Measurements from ENCODE around the gene LCA5.

The LCA5 gene

DNA sequence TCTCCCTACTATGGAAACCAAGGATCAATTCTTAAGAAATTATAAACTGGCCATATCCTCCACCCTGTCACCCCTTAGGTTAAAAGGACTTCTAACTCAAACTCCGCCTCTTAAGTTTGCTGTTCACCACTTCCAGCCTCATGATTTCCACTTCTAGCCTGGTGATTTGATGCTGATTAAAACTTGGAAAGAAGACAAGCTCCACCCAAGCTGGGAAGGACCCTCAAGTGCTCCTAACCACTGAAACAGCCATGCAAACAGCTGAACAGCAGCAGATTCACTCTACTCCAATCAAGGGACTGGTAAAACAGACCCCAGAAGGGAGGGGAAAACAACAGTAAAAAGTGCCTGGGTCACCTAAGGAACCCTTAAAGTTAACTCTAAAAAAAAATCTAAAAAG lies 10.3 kb downstream of the LCA5 start:
- TF ChIP-seq L3MBTL2 (conservative IDR thresholded peaks at IDR 0.05) (no peak), HDGF (IDR thresholded peaks at IDR 0.05; ENCODE audit: borderline replicate concordance) (no peak), FOXA1 (IDR thresholded peaks at IDR 0.05) (no peak), SP1 (IDR thresholded peaks at IDR 0.05) (no peak), LEF1 (IDR thresholded peaks at IDR 0.05; ENCODE audit: borderline replicate concordance) (no peak), FOXM1 (IDR thresholded peaks at IDR 0.05; ENCODE audit: borderline replicate concordance) (no peak), ARNT (IDR thresholded peaks at IDR 0.05) (no peak), ZNF384 (IDR thresholded peaks at IDR 0.05) (no peak), ELF4 (IDR thresholded peaks at IDR 0.05) (no peak)
- DNase-seq (ENCODE audit: extremely low spot score): no peak
- CTCF ChIA-PET: no interaction called here
- POLR2A ChIA-PET: interaction anchor here (2.0 kb wide), 1 partner anchor 10 kb away, joined by 9 read pairs; the partner anchor contains the start of gene LCA5

DNA sequence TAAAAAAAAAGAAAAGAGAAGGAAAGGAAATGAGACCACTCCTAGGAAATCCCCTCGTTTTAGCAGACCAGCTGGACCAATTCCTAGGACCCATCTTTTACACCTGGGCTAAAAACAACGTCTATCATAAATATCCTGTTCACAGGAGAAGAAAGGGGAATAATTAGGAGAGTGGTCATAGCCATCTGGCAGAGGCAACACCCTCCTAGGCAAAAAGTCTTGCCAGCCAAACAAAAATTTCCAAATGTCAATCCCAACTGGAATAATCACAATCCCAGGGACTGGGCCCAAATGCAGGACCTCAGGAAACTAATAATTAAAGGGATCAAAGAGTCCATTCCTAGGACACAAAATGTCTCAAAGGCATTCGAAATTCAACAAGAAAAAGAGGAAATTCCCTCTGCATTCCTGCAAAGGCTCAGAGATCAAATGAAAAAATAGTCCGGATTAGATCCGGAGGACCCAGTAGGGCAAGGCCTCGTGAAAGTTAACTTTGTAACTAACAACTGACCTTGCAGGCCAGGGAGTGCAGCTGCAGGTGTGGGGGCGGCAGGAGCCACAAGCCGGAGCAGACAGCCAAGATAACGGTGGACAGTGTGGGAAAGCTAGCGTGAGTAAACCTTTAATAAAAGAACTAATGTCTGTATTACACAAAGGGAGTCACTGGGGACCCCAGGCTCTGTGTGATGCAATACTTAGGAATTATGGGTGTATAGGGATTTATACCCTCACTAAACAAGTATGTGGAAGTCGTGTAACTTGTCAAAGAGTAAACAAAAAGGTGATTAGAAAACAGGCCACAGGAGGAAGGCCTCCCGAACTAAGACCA lies 11.7 kb downstream of the LCA5 start:
- TF ChIP-seq CTBP1 (IDR thresholded peaks at IDR 0.05; ENCODE audit: borderline replicate concordance): no peak
- no peak for DNase-seq (ENCODE audit: extremely low spot score)
- ChIA-PET CTCF (no interaction called here), POLR2A (interaction anchor here (2.0 kb wide), 1 partner anchor 11 kb away, joined by 9 read pairs; the partner anchor contains the start of gene LCA5)

DNA sequence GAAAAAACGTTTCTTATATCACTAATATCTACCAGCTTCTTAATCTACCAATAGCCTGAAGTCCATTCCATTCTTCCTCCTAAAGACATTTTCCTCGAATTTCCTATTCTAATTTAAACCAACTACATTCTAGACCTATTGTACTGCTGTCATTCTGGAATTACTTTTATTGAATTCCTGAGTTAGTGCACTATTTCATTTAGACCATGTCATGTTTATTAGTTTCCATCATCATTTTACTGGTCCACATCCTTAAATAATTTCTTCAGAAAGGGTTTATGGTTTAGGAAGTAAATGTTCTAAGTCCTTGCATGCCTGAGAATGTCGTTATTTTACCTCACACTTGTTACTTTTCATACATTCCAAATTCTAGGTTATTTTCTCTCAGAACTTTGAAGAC lies 13.2 kb downstream of the LCA5 start:
- DNase-seq (ENCODE audit: extremely low spot score): no peak
- POLR2A ChIA-PET: no interaction called here
- CTCF ChIA-PET: no interaction called here
- TF ChIP-seq ARNT (IDR thresholded peaks at IDR 0.05): no peak
- no peak for TF ChIP-seq TARDBP (IDR thresholded peaks at IDR 0.05)

DNA sequence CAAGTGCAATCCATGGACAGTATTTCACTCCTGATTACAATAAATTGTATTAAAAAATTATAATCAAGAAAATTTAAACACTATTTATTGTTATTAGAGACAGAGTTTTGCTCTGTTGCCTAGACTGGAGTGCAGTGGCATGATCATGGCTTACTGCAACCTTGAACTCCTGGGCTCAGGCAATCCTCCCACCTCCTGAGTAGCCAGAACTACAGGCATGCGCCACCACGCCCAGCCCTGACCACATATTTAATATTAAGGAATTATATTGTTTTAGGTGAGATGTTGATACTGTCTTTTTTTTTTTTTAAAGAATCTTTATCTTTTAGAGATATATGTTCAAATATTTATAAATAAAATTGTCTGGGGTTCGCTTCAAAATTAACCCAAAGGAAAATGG lies 14.6 kb downstream of the LCA5 start:
- ChIA-PET POLR2A (no interaction called here), CTCF (no interaction called here)
- TF ChIP-seq CTBP1 (IDR thresholded peaks at IDR 0.05; ENCODE audit: borderline replicate concordance): no peak
- TF ChIP-seq FOXA1 (IDR thresholded peaks at IDR 0.05): no peak
- TF ChIP-seq ARNT (IDR thresholded peaks at IDR 0.05): no peak
- no peak for TF ChIP-seq L3MBTL2 (conservative IDR thresholded peaks at IDR 0.05)
- TF ChIP-seq TARDBP (IDR thresholded peaks at IDR 0.05): no peak
- TF ChIP-seq LEF1 (IDR thresholded peaks at IDR 0.05; ENCODE audit: borderline replicate concordance): no peak
- no peak for TF ChIP-seq FOXK2 (IDR thresholded peaks at IDR 0.05)
- TF ChIP-seq FOXM1 (IDR thresholded peaks at IDR 0.05; ENCODE audit: borderline replicate concordance): no peak
- TF ChIP-seq NFRKB (IDR thresholded peaks at IDR 0.05): no peak
- TF ChIP-seq, protein P1, sequence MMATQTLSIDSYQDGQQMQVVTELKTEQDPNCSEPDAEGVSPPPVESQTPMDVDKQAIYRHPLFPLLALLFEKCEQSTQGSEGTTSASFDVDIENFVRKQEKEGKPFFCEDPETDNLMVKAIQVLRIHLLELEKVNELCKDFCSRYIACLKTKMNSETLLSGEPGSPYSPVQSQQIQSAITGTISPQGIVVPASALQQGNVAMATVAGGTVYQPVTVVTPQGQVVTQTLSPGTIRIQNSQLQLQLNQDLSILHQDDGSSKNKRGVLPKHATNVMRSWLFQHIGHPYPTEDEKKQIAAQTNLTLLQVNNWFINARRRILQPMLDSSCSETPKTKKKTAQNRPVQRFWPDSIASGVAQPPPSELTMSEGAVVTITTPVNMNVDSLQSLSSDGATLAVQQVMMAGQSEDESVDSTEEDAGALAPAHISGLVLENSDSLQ (IDR thresholded peaks at IDR 0.05): no peak
- no peak for TF ChIP-seq SUZ12 (IDR thresholded peaks at IDR 0.05)
- no peak for TF ChIP-seq ZNF384 (IDR thresholded peaks at IDR 0.05)
- no peak for TF ChIP-seq HDGF (IDR thresholded peaks at IDR 0.05; ENCODE audit: borderline replicate concordance)
- TF ChIP-seq ELF4 (IDR thresholded peaks at IDR 0.05): no peak
- TF ChIP-seq SP1 (IDR thresholded peaks at IDR 0.05): no peak
- TF ChIP-seq BHLHE40 (IDR thresholded peaks at IDR 0.05; ENCODE audit: borderline replicate concordance): no peak
- DNase-seq (ENCODE audit: extremely low spot score): no peak

DNA sequence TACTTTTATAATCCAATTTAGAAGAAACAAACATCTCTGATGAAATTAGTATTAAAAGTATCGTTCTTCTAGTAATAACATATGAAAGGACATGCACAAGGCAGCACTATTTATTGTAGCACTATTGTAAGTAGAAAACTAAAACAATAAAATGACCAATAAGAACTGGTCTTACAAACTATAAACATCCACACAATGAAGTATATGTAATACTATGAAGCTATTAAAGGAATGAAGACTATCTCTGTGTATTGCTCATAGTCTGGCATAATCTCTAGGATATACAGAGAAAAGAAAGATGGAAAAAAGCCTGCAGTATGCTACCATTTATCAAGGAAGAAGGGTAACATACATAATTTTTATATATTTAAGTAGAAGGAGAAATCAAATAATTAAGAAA lies 16.7 kb downstream of the LCA5 start:
- CTCF ChIA-PET: interaction anchor here (0.7 kb wide), 1 partner anchor 237 kb away, joined by 3 read pairs; no protein-coding TSS in a partner anchor
- DNase-seq (ENCODE audit: extremely low spot score): no peak
- POLR2A ChIA-PET: no interaction called here
- TF ChIP-seq TARDBP (IDR thresholded peaks at IDR 0.05): no peak
- TF ChIP-seq ARNT (IDR thresholded peaks at IDR 0.05): no peak
- TF ChIP-seq FOXA1 (IDR thresholded peaks at IDR 0.05): no peak
- no peak for TF ChIP-seq FOXK2 (IDR thresholded peaks at IDR 0.05)
- no peak for TF ChIP-seq CTBP1 (IDR thresholded peaks at IDR 0.05; ENCODE audit: borderline replicate concordance)
- no peak for TF ChIP-seq LEF1 (IDR thresholded peaks at IDR 0.05; ENCODE audit: borderline replicate concordance)

DNA sequence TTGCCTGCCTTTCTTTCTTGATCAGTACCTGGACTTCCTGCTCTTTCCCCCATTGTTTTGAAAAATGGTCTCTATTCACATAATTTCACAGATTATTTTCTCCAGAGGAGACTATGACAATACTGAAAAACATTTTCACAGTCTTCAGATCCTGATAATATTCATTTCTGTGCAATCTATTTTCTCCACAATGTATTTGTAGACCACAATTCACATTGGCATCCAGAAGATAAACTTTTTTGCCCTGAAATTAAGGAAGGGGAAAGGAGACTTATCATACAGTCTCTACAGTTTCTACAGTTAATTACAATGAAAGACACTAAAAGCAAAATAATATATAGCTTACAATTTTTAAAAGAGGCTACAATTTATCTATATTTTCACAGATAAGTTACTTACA lies 18.4 kb downstream of the LCA5 start:
- ChIA-PET POLR2A (no interaction called here), CTCF (no interaction called here)
- DNase-seq (ENCODE audit: extremely low spot score): no peak
- TF ChIP-seq TARDBP (IDR thresholded peaks at IDR 0.05): no peak
- no peak for TF ChIP-seq HDGF (IDR thresholded peaks at IDR 0.05; ENCODE audit: borderline replicate concordance)
- TF ChIP-seq SUZ12 (IDR thresholded peaks at IDR 0.05): no peak
- TF ChIP-seq FOXA1 (IDR thresholded peaks at IDR 0.05): no peak
- TF ChIP-seq BHLHE40 (IDR thresholded peaks at IDR 0.05; ENCODE audit: borderline replicate concordance): no peak
- no peak for TF ChIP-seq FOXM1 (IDR thresholded peaks at IDR 0.05; ENCODE audit: borderline replicate concordance)
- no peak for TF ChIP-seq ARNT (IDR thresholded peaks at IDR 0.05)
- no peak for TF ChIP-seq CTBP1 (IDR thresholded peaks at IDR 0.05; ENCODE audit: borderline replicate concordance)

DNA sequence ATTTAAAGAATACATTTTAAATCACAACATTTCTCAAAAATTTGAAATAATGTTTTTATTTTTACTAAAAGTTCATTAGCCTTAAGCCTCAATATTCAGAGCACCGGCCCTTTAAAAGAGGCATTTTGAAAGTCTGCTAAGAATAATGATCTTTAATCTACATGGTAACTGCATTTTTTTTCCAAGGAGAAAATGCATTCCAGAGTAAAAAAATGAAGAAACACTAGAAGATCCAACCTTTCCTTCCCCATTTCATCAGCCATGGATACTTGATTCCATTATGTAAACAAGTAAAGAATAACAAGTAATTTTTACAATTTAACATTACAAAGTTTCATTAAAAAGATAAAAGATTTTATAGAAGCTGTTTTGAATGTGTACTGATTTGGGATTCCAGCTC lies 21.8 kb downstream of the LCA5 start:
- no peak for DNase-seq (ENCODE audit: extremely low spot score)
- ChIA-PET CTCF (no interaction called here), POLR2A (no interaction called here)
- TF ChIP-seq ELF4 (IDR thresholded peaks at IDR 0.05) (no peak), SP1 (IDR thresholded peaks at IDR 0.05) (no peak), SUZ12 (IDR thresholded peaks at IDR 0.05) (no peak), ZNF384 (IDR thresholded peaks at IDR 0.05) (no peak), FOXA1 (IDR thresholded peaks at IDR 0.05) (no peak), BHLHE40 (IDR thresholded peaks at IDR 0.05; ENCODE audit: borderline replicate concordance) (no peak), ARNT (IDR thresholded peaks at IDR 0.05) (no peak), FOXM1 (IDR thresholded peaks at IDR 0.05; ENCODE audit: borderline replicate concordance) (no peak), LEF1 (IDR thresholded peaks at IDR 0.05; ENCODE audit: borderline replicate concordance) (no peak), CTBP1 (IDR thresholded peaks at IDR 0.05; ENCODE audit: borderline replicate concordance) (no peak), TARDBP (IDR thresholded peaks at IDR 0.05) (no peak), L3MBTL2 (conservative IDR thresholded peaks at IDR 0.05) (no peak)
- TF ChIP-seq, protein P1 (IDR thresholded peaks at IDR 0.05): no peak
